Thyroid gland (tissue), 4 donors: ENCODE results near the gene SOX21.

Experiments
- POLR2A ChIP-seq, 2 donors: fragments of 450-650 bp; IDR thresholded peaks; one replicate each; pipeline ENCODE4 v1.6.1; 2017; ENCODE audit warnings: antibody characterized with exemption in 2 of 2, mild to moderate bottlenecking in 2 of 2, moderate library complexity in 1 of 2
- TF ChIP-seq, protein P1 (sequence below), 6 experiments: fragments of 200-600 bp in 3 of 6; fragments of 450-650 bp in 3 of 6; sonication (generic) in 3 of 6; IDR thresholded peaks; one replicate each; pipeline ENCODE4 v1.5.1; 2016 to 2019; ENCODE audit warnings: antibody characterized with exemption in 6 of 6, mild to moderate bottlenecking in 2 of 6, inconsistent platforms in 1 of 6, moderate library complexity in 1 of 6

- TF ChIP-seq, protein P1, sequence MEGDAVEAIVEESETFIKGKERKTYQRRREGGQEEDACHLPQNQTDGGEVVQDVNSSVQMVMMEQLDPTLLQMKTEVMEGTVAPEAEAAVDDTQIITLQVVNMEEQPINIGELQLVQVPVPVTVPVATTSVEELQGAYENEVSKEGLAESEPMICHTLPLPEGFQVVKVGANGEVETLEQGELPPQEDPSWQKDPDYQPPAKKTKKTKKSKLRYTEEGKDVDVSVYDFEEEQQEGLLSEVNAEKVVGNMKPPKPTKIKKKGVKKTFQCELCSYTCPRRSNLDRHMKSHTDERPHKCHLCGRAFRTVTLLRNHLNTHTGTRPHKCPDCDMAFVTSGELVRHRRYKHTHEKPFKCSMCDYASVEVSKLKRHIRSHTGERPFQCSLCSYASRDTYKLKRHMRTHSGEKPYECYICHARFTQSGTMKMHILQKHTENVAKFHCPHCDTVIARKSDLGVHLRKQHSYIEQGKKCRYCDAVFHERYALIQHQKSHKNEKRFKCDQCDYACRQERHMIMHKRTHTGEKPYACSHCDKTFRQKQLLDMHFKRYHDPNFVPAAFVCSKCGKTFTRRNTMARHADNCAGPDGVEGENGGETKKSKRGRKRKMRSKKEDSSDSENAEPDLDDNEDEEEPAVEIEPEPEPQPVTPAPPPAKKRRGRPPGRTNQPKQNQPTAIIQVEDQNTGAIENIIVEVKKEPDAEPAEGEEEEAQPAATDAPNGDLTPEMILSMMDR (IDR thresholded peaks at IDR 0.05), result no peak
- TF ChIP-seq POLR2A (IDR thresholded peaks at IDR 0.05), result no peak
Measured at GRCh38 chr13:94716016-94716415, 3.7 kb upstream of the SOX21 start.
